GM21717 (cell line): Measurements from ENCODE around the gene NELFB.

ENCODE experiments used
- ATAC-seq: cut with Tn5 transposase; IDR thresholded peaks from one replicate; pipeline ENCODE4 v1.9.1; 2021; ENCODE audit warnings: mild to moderate bottlenecking, moderate library complexity; ENCODE audit not compliant: unreplicated experiment

Gene NELFB

DNA sequence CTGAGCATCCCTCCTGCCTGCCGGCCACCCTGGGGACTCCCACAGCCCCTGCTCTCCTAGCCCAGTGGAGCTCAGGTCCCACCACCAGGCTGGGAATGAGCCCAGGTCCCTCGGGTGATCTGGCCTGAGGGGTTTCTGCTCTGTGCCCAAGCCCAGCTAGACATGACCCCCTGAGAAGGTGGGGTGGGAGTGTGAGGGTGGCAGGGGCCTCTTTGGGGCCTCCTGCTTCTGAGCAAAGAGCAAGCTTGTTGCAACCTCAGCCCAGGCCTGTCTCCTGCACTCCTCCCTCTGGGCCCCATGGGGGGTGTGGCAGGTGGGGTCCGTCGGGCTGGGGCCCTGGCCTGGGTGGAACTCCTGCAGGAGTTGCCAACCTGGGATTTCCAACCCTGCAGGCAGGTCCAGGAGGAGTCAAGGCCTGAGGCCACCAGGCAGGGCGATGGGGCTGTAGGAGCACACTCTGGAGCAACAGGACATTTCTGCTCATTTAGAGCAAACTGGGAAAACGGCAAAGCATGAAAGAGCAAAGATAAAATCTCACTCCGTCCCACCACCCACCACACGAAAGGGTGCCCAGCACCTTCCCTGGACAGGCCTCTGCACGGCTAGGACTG, 58.3 kb downstream of the NELFB start:
- ATAC-seq, result no peak

DNA sequence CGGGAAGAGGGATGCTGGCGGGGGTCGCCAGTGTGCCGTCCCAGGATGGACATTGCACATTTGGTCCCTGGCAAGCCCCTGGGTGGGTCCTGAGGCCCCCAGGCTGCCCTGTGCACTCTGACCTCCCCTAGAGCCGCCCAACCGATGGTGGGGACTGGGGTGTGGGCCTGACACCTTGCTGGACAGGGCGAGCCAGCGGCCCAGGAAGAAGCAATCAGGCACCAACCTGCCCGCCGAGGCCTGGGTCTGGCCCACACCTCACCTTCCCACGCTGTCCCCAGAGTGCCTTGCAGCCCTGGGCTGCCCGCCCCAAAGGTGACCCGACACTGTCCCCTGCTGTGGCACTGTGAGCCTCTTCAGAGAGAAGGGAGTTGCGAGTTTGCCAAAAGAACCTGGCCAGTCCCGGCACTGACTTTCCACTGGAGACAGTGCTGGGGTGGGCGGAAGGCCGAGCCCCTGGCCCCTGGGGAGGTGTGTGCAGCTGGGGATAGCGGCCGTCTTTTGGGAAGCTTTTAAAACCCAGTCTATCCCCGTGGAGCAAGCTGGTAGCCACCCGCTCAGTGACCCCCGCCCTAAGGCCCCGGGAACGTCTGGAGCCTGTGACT, 58.9 kb downstream of the NELFB start:
- no peak for ATAC-seq

DNA sequence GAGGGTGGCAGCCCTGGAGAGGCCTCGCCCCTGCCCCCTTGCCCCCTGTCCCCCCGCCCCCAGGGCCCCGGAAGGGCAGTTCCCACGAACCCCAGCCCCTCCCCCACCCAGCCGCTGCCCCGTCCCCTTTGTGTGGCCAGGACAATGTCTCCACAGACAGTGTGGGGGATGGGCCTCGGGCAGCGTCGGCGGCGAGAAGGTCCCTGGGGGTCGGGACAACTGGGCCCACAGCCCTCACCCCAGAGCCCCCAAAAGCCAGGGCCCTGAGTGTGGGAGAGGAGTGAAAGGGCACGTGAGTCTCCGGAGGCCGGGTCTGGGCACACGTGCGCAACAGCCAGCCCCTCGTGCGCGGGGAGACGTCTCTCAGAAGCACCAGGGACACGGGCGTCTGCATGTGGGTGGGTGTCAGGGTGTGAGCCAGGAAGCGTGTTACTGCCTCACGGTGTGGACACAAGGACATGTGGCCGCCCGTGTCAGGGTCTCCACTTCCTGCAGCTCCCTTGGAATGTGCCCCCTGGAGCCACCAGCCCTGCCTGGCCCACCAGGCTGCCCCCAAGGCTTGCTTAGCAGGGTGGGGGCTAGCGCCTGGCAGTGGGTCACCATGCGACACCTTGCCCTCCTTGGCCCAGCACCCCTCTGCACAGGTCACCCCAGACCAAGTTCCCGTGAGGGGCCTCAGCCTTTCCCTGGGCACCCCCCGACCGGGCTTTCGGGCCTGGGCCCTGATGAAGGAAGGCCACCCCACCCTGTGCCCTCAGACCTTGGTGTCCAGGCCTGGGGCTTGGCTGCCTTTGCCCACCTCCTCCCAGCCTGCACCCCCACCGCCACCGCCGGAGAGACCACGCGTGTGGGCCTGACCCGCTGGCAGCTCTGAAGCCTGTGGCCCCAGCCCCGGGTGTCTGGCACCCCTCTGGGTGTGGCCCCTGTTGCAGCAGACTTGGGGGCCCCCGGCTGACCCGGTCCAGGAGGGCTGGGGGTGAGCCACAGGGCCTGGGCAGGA, 59.7 kb downstream of the NELFB start:
- ATAC-seq, result no peak

DNA sequence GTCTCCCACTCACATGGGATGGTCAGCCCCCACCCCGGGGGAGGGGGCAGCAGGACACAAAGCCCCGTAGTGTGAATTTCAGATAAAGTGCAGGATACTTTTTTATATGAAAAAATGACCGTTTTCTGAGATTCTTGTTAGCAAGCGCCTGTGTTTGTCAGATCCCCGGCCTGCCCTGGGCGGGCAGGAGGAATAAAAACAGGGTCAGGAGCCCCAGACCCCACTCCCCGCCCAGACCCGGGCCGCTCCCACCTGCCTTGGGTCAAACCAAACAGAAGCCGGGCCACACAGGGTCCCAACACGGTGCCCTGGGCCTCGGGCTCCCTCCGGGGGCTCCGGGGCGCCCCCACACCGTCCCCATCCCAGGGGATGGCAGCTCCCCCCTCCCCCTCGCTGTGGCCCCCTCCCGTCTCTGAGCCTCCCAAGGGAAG, 60.5 kb downstream of the NELFB start:
- no peak for ATAC-seq

DNA sequence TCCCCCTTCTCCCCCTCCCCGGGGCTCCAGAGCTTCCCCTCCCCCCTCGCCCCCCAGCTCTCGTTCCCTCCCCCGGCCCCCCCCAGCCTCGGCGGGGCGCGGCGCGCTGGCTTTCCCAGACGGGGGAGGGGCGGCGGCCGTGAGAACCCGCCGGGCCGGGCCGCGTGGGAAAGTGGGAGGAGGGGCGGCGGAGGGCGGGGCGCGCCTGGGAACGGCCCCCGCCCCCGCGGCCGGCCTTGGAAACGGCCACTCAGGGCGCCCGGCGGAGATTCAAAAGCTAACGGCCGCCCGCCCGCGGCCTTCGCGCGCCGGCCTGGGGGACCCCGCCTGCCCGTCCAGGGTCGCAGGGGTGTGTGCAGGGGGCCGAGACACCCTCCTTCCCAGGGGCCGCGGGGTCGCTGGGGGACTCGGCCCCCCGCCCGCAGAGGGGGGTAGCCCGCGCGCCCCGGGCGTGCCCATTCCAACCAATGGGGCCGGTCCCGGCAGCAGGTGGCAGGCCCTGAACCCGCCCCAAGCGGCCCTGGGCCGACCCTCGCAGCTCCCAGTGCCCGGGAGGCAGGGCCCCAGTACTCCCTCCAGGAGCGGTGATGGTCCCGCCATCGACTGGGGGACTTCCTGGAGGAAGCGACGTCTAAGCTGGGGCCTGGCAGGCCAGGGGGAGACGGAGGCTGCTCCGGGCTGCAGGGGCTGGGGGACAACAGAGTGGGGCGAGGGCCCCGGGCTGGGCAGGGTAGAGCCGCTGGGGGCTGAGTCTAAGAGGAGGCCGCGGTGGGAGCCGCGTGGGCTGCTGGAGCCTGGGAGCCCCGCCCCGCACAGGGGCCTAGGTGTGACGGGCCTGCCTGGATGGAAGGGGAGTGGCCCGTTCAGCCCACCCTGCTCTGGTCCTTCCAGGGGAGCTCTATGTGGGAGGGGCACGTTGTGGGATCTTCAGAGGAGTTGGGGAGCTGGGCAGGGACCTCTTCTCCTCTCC, 61.2 kb downstream of the NELFB start:
- no peak for ATAC-seq

DNA sequence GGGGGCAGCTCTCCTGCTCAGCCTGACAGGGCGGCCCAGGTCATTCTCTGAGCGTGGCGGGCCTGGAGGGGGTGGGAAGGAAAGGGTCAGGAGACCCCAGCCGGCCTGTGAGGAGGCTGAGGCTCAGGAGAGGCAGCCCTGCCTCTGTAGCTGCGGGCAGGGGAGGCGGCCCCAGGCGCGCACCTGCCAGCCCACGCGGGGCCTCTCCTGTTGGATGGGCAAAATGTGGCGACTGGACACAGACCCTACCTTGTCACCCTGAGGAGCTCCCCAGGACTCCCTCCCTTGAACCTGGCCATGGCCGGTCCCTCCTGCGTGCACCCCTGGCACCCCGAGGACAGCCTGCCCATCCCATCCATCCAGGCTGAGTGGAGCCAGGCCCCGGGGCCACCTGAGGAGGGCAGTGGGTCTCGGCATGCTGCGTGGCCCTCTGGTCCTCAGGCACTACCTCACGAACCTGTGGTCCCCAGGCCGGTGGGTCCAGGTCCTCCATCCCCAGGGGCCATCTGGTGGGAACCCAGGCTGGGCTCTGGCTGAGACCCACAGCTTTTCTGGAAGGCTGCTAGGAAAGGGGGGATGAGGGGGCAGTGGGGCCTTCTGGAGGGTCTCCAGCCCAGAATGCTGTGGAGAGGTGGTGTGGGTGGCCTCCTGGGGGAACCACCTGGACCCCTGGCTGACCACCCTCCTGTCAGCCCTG, 62.0 kb downstream of the NELFB start:
- no peak for ATAC-seq

DNA sequence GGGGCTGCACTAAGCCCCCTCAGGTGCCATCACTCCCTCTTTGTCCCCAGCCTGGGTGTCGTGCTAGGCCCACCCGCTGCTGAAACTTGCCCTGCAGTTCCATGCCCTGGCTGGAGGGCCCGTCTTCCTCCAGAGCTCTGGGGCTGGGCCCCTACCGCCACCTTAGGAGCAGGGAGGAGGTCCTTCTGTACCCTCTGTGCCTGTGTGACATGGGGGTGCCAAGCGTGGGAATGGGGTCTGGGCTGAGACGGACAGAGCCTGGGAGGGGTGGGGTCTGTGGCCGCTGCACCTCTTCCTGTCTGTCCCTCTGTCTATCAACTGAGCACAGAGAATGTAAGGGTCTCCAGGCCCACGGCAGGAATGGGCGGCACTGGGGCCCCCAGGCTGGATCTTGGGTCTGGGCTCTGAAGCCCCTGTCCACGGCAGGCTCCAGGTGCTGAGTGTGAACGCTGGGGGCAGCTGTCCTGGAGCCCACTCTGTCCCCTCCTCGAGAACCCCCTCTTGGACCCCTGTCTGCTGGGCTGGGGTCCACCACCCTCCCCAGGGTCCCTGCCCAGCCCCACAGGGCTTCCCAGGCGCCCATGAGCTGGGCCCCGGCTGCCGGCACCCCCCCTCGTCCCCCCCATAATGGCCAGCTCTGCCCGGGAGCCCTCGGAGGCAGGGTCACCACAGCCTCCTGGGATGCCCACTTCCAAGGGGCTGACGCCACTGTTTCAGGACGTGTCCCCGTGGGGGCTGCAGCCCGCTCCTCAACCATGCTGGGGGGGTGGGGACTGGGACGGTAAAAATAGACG, 62.8 kb downstream of the NELFB start:
- ATAC-seq, result no peak

DNA sequence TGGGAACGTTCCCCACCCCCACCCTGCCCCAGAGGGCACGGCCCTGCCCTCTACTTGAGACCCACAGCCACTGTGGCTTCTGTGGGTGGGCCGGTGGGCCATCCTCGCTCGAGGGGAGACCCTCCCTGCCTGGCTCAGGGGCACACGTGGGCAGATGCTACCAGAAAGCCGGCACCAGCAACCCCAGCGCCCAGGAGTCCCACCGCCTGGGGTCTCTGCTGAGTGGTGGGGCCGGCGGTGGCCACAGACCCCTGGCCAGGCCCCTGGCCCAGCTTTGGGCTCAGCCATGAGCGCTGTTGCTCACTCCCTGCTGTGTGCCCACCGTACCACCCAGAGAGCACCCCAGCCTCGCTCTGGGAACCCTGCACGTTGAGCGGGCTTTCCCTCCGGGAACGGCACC, 63.5 kb downstream of the NELFB start:
- no peak for ATAC-seq

DNA sequence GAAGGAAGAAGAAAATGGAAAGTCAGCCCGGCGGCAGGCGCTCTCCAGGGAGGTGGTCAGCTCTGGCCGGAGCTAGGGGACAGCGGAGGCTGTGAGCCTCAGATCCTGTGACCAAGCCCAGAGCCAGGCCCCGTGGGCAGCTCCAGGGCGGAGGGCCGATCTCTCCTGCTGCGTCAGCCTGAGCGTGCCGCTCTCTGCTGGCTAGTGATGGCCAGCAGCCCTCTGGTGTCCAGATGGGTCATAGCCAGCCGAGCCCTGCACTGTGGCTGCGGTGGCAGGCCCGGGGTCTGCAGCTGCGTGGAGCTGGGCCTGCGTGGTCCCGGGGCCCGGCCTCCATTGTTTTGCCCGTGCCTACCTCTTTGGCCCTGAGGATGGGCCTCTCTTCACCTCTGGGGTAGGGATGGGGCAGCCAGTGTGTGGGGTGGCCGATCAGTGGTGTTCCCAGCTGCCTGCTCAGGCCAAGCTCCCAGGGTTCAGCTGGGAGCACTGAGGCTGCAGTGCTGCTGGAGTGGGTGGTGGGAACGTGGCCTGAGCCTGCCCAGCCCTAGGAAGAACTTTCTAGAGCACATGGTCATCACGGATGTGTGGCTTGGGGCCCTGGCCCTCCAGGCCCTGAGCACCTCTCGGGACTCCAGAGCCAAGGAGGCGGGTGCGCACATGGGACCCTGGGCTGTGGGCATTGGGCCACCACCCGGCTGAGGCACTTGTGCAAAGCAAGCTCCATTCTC, 64.0 kb downstream of the NELFB start:
- no peak for ATAC-seq

DNA sequence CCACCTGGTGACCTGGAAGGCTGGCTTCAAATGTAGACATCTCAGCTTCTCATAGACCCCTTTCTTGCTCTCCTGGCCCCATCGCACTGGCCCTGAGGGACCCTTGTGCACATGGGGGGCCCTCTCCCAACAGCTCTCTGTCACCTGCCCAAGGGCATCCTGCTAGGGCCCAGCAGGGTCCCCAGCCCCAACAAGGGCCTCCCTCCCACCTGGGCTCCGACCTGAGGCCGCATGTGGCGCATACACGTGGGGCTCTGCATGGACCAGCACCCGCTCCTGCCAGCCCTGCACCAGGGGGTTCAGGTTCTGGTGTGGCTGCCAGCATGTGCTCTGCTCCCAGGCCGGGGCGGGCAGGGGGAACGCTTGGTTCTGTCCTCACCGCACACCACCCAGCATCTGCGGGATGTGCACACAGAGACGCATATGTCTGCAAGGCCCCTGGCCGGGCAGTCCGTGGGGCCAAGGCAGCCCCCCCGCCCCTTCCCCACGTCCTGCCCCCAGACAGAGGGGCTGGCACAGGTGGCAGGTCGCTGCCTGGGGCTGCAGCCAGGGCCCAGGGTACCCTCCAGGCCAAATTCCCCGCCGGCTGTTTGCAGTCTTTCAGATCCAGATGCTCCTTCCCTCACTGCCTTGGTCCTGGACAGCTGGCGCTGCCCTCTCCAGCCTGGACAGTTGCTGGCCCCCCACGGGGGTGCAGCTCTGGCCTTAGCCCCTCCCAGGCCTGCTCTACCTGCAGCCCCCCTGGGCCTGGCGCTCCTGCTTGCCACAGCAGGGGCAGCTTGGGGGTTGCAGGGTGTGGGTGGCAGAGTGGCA, 64.8 kb downstream of the NELFB start:
- no peak for ATAC-seq

DNA sequence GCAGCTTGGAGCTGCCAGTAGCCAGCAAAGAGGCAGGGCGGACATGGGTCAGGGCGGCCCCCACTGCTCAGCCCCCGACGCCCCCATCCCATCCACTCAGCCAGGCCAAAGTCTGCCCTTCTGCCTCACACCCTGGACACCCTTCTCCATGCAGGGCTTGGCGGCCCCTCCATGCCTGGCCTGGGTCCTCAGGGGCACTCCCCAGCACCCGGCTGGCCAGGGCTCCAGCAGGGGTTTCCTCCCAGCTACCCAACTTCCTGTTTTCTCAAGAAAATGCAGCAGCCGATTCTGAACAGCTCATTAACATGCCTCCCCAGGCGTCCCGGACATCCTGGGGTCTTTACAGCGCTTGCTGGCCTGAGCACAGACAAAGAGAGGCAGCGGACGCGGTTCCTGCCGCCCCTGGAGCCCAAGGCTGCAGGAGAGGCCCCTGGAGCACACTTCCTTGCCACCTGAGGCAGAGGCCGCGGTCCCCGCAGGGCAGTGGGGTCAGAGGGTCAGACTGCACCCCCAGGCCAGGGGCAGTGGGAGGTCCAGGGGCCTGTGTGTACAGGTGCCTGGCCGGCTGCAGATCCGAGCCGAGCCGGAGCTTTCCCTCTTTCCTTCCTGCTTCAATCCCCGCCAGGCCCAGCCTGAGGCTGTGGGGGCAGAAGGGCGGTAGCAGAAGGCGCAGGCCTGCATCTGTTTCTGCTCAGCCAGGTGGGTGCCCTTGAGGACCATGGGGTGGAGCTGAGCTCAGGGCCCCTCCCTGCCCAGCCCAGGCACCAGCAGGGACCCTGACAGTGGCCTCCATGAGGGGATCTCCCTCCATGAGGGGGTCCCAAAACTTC, 65.6 kb downstream of the NELFB start:
- no peak for ATAC-seq

DNA sequence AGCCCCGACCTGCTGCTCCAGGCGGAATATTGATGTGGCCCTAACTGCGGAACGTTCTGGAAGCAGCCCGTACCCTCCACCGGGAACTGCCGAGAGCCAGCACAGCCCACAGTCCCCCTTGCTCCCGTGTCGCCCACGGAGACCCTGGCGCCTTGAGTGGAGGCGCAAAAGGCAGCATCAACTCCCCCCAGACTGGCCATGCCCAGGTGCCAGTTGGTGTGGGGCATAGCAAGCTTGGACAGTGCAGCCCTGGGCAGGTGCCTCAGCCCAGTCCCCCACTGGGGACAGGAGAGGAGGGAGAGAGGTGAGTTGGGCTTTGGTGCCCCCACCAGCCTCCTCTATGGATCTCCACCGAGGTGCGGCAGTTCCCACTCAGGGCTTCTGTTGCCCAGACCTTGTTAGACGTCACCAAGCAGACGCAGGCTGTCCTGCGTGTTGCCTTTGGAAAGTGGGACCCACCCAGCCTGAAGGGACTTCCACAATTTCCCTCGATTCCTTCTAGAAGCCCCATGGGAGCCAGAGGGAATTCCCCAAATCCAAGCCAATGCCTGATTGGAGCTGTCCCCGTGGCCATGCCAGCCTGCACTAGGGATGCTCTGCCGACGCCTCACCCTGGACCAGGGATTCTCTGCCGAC, 66.7 kb downstream of the NELFB start:
- ATAC-seq, result no peak
